ENCODE data around the gene ALLC.

DNA sequence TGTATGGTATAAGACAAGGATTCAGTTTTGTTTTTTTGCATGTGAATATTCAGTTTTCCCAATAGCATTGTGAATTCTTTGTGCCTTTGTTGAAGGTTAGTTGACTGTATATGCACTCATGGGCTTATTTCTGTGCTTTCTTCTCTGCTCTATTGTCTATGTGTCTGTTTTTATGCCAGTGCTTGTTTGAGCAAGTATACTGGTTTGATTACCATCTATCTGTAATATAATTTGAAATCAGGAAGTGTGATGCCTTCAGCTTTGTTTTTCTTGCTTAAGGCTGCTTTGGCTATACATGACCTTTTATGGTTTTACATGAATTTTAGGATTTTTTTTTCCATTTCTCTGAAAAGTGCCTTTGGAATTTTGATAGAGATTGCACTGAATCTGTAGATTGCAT lies 39.6 kb upstream of the ALLC start:
- TF ChIP-seq POLR2AphosphoS5 (IDR thresholded peaks at IDR 0.05; ENCODE audit: borderline replicate concordance, low read depth, low read length) (no peak), EZH2 (IDR thresholded peaks at IDR 0.05) (no peak)

All from SK-N-MC (cell line).